GM12878 (cell line): ENCODE measurements around the gene HOXD9. TPM values are rescaled to one million over a fixed set of nuclear protein-coding genes. Genes with fewer than 3 reads are reported as not detected.

Experiments used
- ATAC-seq: fragments of 200-7000 bp; cut with Tn5 transposase; 3 replicates; pipeline ENCODE4 v1.9.1; 2020; ENCODE audit warnings: mild to moderate bottlenecking, moderate library complexity
- BruUV-seq: library from RNA; stranded (reverse); fragments of 400-500 nt; replicated peaks from 2 replicates; lab custom pipeline; 2021; lab: Mats Ljungman, UMichigan
- CTCF ChIA-PET: fragments of 300-600 bp; sonication (Branson Sonifier 250); formaldehyde crosslinking; extraction: SDS; loops from one replicate; lab custom pipeline; 2021; ENCODE audit warnings: inconsistent platforms; lab: Yijun Ruan, JAX
- POLR2A ChIA-PET: fragments of 350-600 bp; formaldehyde crosslinking; extraction: SDS; loops from one replicate; lab custom pipeline; 2021; ENCODE audit warnings: inconsistent platforms; lab: Charles Lee
- RAD21 ChIA-PET: fragments of 300-600 bp; sonication (Branson Sonifier 250); formaldehyde crosslinking; loops from one replicate; lab custom pipeline; 2023; ENCODE audit warnings: antibody characterized with exemption; ENCODE audit not compliant: unreplicated experiment; lab: Charles Lee
- SMC1A ChIA-PET: fragments of 300-600 bp; sonication (Branson Sonifier 250); formaldehyde crosslinking; loops from one replicate; lab custom pipeline; 2023; ENCODE audit not compliant: unreplicated experiment, uncharacterized antibody; lab: Charles Lee
- DNase-seq: peaks from one replicate; pipeline ENCODE4 v3.0.0-alpha.2; 2011; ENCODE audit warnings: low read depth, low spot score
- FAIRE-seq: peaks from 3 replicates; lab custom pipeline; 2011; peaks lifted over from hg19 to GRCh38; lab: Jason Lieb, UNC
- H2AFZ ChIP-seq: 2 replicates; pipeline ENCODE4 v1.6.0; 2011; ENCODE audit warnings: low read depth, low read length, control low read depth; ENCODE audit not compliant: control insufficient read depth
- H3K27ac ChIP-seq: 2 replicates; pipeline ENCODE4 v1.5.1; 2011; ENCODE audit warnings: control low read depth; ENCODE audit not compliant: control insufficient read depth, insufficient read depth
- H3K27me3 ChIP-seq, 2 experiments: replicated peaks in 1 of 2; 2 replicates each; pipeline versions ENCODE4 v1.6.0 to v1.6.1; 2011; ENCODE audit warnings: low read length in 1 of 2; ENCODE audit not compliant: control insufficient read depth in 2 of 2, insufficient read depth in 2 of 2
- H3K36me3 ChIP-seq, 2 experiments: 2 replicates each; pipeline ENCODE4 v1.5.1; 2011; ENCODE audit warnings: low read length in 1 of 2; ENCODE audit not compliant: control insufficient read depth in 2 of 2, insufficient read depth in 2 of 2
- H3K4me1 ChIP-seq: 2 replicates; pipeline ENCODE4 v1.6.1; 2011; ENCODE audit warnings: mild to moderate bottlenecking, low read length, moderate library complexity, mixed read lengths; ENCODE audit not compliant: control insufficient read depth, insufficient read depth
- H3K4me2 ChIP-seq: 2 replicates; pipeline ENCODE4 v1.6.0; 2011; ENCODE audit warnings: control low read depth; ENCODE audit not compliant: control insufficient read depth, insufficient read depth
- H3K4me3 ChIP-seq: fragments of 200-600 bp; sonication (generic); 2 replicates; pipeline ENCODE4 v1.5.1; 2016
- H3K79me2 ChIP-seq: 2 replicates; pipeline ENCODE4 v1.6.0; 2011; ENCODE audit warnings: low read length; ENCODE audit not compliant: control insufficient read depth, insufficient read depth
- H3K9ac ChIP-seq: 2 replicates; pipeline ENCODE4 v1.8.0; 2011; ENCODE audit warnings: low read length, control low read depth, mixed read lengths; ENCODE audit not compliant: control insufficient read depth, insufficient read depth
- H3K9me3 ChIP-seq: replicated peaks from 3 replicates; pipeline ENCODE4 v1.5.1; 2011; ENCODE audit warnings: mild to moderate bottlenecking, low read length; ENCODE audit not compliant: control insufficient read depth, insufficient read depth
- H4K20me1 ChIP-seq: 2 replicates; pipeline ENCODE4 v1.6.0; 2011; ENCODE audit not compliant: control insufficient read depth, insufficient read depth
- CBX5 ChIP-seq: sonication (generic); IDR thresholded peaks from 2 replicates; pipeline ENCODE4 v1.6.1; 2016; ENCODE audit warnings: low read depth, moderate library complexity, mild to moderate bottlenecking, inconsistent platforms
- DPF2 ChIP-seq: fragments of 450-650 bp; IDR thresholded peaks from 2 replicates; pipeline ENCODE4 v1.6.1; 2017; ENCODE audit warnings: mild to moderate bottlenecking
- EGR1 ChIP-seq, 2 experiments: IDR thresholded peaks; 1 replicate in 1 of 2; 2 replicates in 1 of 2; pipeline ENCODE4 v1.6.1; 2011 to 2012; ENCODE audit warnings: low read depth in 2 of 2, low read length in 2 of 2, borderline replicate concordance in 1 of 2, mild to moderate bottlenecking in 1 of 2, moderate library complexity in 1 of 2
- GATAD2B ChIP-seq: fragments of 450-650 bp; conservative IDR thresholded peaks from 2 replicates; pipeline ENCODE4 v1.6.1; 2017; ENCODE audit warnings: low read depth, mild to moderate bottlenecking, moderate library complexity
- LARP7 ChIP-seq: fragments of 450-650 bp; IDR thresholded peaks from 2 replicates; pipeline ENCODE4 v1.6.1; 2017; ENCODE audit warnings: mild to moderate bottlenecking
- NFYB ChIP-seq: IDR thresholded peaks from 2 replicates; pipeline ENCODE4 v1.6.1; 2011; ENCODE audit warnings: low read depth, mild to moderate bottlenecking, low read length, improper control_type of control experiment, moderate library complexity; ENCODE audit not compliant: insufficient read depth
- NR2C2 ChIP-seq: IDR thresholded peaks from 2 replicates; pipeline ENCODE4 v1.6.1; 2011; ENCODE audit warnings: borderline replicate concordance, low read depth; ENCODE audit not compliant: control insufficient read depth, insufficient read length
- RELA ChIP-seq: fragments of 450-650 bp; IDR thresholded peaks from 2 replicates; pipeline ENCODE4 v1.8.0; 2014; ENCODE audit warnings: borderline replicate concordance; ENCODE audit not compliant: partially characterized antibody
- SREBF2 ChIP-seq: IDR thresholded peaks from 2 replicates; pipeline ENCODE4 v1.6.1; 2012; ENCODE audit warnings: mild to moderate bottlenecking, low read length
- WRNIP1 ChIP-seq: IDR thresholded peaks from 2 replicates; pipeline ENCODE4 v1.6.1; 2011; ENCODE audit warnings: low read depth, low read length, improper control_type of control experiment, borderline replicate concordance
- ZNF217 ChIP-seq: fragments of 450-650 bp; IDR thresholded peaks from 2 replicates; pipeline ENCODE4 v1.6.1; 2017; ENCODE audit warnings: antibody characterized with exemption, mild to moderate bottlenecking
- WGBS: methylation state at CpG from one replicate; pipeline ENCODE4 v1.1.6; 2016; ENCODE audit warnings: low lambda C conversion rate; ENCODE audit not compliant: insufficient replicate concordance, insufficient coverage; ENCODE audit errors: missing lambda C conversion rate; 5-methylcytosine and 5-hydroxymethylcytosine counted together
- in situ Hi-C: fragments of 300-500 bp; cut with MboI; formaldehyde crosslinking; loops from 9 replicates; pipeline ENCODE4 v1.14.3; 2018; ENCODE audit warnings: mixed read lengths
- intact Hi-C: fragments of 100-400 bp; cut with micrococcal nuclease; formaldehyde crosslinking; loops from one replicate; pipeline ENCODE4 v1.14.2; 2022; ENCODE audit not compliant: unreplicated experiment
- polyA plus RNA-seq, 11 experiments: library from polyadenylated mRNA; depleted of rRNA in 4 of 11; unstranded in 6 of 11; stranded (reverse) in 5 of 11; fragments of >200 nt; fragmentation: Nextera tagmentation in 4 of 11; fragmentation: Illumina TruSeq in 1 of 11; extraction: Ambion mirVana in 4 of 11; extraction: Trizol in 1 of 11; gene quantifications; 1 replicate in 1 of 11; 2 replicates in 10 of 11; pipeline versions ENCODE4 v1.2.1 to v1.2.3, GENCODE V29; 2011 to 2016; ENCODE audit warnings: inconsistent platforms in 2 of 11, missing spikeins in 2 of 11, low read depth in 1 of 11
- total RNA-seq, 4 experiments: library from RNA; depleted of rRNA in 3 of 4; stranded (reverse); fragments of >200 nt in 3 of 4; fragmentation: Illumina TruSeq in 1 of 4; extraction: Trizol in 1 of 4; gene quantifications; 2 replicates each; pipeline versions ENCODE4 v1.2.1 to v1.2.3, GENCODE V29; 2013 to 2021
- TF ChIP-seq, protein P1 (sequence below): fragments of 450-650 bp; conservative IDR thresholded peaks from 2 replicates; pipeline ENCODE4 v1.6.1; 2017; ENCODE audit warnings: mild to moderate bottlenecking, moderate library complexity

HOXD9 gene
- total and polyA plus RNA-seq, 10 of the 15 experiments (the other 5 are each of a cell fraction or from before 2014, with no cell fraction given) = not detected

DNA sequence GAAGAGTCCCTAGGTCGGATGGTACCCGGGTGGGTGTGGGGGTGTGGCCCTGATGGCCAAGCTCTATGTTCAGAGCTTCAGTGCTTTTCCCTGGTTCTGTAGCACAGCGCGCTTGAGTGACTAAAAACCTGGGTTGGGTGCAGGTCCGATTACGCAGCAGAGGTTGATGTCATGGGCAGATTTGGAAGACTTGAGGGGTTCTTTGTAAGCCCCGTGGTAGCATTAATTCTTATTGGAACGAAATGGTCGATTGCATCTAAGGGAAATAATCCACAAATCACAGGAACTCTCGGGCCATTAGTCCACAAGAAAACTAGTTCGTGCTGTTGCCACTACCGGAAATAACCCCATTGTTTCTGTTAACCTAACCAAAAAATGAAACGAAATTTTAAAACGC lies 16.0 kb downstream of the HOXD9 start:
- Histone ChIP-seq H3K9me3 (no peaks in the 10 kb centered on the region; the same call in 2 of the 3 replicates), H3K9ac (no peak overlapping the region), H3K4me3 (no peak overlapping the region), H3K27me3 (peaks cover 2 to 11% of the 10 kb centered on the region in 2 experiments), H3K4me1 (no peaks in the 10 kb centered on the region), H2AFZ (no peak overlapping the region), H3K4me2 (no peak overlapping the region), H4K20me1 (no peaks in the 10 kb centered on the region), H3K79me2 (no peaks in the 10 kb centered on the region), H3K27ac (no peak overlapping the region), H3K36me3 (no peaks in the 10 kb centered on the region)
- in situ Hi-C loops (loop anchor here (25.0 kb wide), 1 partner anchor 1199 kb away; no protein-coding TSS in a partner anchor), intact Hi-C loops (no loop called here)
- ATAC-seq = no peak
- CTCF ChIA-PET = interaction anchor here (0.7 to 8.6 kb wide), 7 partner anchors 11 to 1010 kb away, joined by 3 to 157 read pairs (median 35); no protein-coding TSS in a partner anchor
- SMC1A ChIA-PET = interaction anchor here (3.3 to 5.3 kb wide), 2 partner anchors 316 to 415 kb away, joined by 47 to 58 read pairs; no protein-coding TSS in a partner anchor
- DNase-seq = no peak
- no peak for FAIRE-seq
- 25% methylated on average over 14 of the region's 14 CpGs for WGBS
- BruUV-seq = no TSS peak
- RAD21 ChIA-PET = interaction anchor here (1.0 to 3.7 kb wide), 3 partner anchors 316 to 498 kb away, joined by 4 to 76 read pairs (median 11); no protein-coding TSS in a partner anchor
- TF ChIP-seq RELA (no peak), DPF2 (no peak), WRNIP1 (no peak), GATAD2B (no peak), ZNF217 (no peak)
- POLR2A ChIA-PET = no interaction called here

DNA sequence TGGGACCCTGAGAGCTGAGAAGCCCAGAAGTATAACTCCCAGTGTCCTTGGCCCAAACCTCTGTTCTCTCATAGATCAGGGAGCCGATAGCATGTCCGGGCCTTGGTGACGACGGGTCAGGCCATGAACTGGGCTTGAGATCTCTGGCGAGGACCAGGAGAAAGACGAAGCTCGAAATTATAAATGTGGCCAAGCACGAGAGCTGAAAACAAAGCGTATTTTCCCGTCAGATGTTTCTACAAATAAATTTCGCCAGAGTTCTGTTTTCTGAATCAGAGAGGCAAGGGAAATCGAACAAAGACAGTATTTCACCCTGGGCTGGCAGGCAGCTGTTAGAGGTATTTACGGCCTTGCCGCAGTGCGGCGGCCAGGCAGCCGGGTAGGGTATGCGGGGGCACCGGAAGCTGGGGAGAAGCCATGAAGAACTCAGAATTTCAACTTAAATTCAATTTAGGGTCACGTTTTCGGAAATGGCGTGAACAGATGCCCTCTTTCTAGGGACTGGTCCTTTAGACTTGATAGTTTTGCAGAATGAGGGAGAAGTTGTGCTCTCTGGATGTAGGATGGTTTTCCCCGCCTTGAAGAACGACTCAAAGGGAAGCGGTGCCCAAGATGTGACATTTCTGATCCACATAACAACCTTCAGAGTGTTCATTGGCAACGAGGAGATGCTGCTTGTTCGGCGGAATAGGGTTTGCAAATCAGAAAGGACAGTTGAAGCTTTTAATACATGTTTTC lies 16.6 kb downstream of the HOXD9 start:
- Histone ChIP-seq H2AFZ (no peak overlapping the region), H3K9me3 (no peaks in the 10 kb centered on the region; the same call in 2 of the 3 replicates), H3K4me2 (no peak overlapping the region), H3K36me3 (no peaks in the 10 kb centered on the region), H4K20me1 (no peaks in the 10 kb centered on the region), H3K79me2 (no peaks in the 10 kb centered on the region), H3K4me1 (no peaks in the 10 kb centered on the region), H3K27me3 (peaks cover 2 to 11% of the 10 kb centered on the region in 2 experiments), H3K9ac (no peak overlapping the region), H3K4me3 (no peak overlapping the region), H3K27ac (no peak overlapping the region)
- BruUV-seq = no TSS peak
- ChIA-PET RAD21 (interaction anchor here (0.8 to 3.7 kb wide), 7 partner anchors 13 to 498 kb away, joined by 3 to 76 read pairs (median 4); no protein-coding TSS in a partner anchor), SMC1A (interaction anchor here (1.1 to 5.3 kb wide), 7 partner anchors 11 to 1009 kb away, joined by 3 to 58 read pairs (median 12); no protein-coding TSS in a partner anchor), POLR2A (no interaction called here), CTCF (interaction anchor here (0.7 to 8.6 kb wide), 17 partner anchors 12 to 1010 kb away, joined by 3 to 157 read pairs (median 10); no protein-coding TSS in a partner anchor)
- ATAC-seq (no peak), FAIRE-seq (no peak), DNase-seq (no peak)
- in situ Hi-C loops (loop anchor here (25.0 kb wide), 1 partner anchor 1198 kb away; no protein-coding TSS in a partner anchor), intact Hi-C loops (no loop called here)
- 42% methylated on average over 28 of the region's 28 CpGs for WGBS
- no peak for TF ChIP-seq EGR1 (IDR thresholded peaks at IDR 0.05; ENCODE audit: borderline replicate concordance in 1 of 2, low read depth in 2 of 2, low read length in 2 of 2)
- TF ChIP-seq NFYB = no peak
- no peak for TF ChIP-seq LARP7
- no peak for TF ChIP-seq SREBF2
- TF ChIP-seq, protein P1, sequence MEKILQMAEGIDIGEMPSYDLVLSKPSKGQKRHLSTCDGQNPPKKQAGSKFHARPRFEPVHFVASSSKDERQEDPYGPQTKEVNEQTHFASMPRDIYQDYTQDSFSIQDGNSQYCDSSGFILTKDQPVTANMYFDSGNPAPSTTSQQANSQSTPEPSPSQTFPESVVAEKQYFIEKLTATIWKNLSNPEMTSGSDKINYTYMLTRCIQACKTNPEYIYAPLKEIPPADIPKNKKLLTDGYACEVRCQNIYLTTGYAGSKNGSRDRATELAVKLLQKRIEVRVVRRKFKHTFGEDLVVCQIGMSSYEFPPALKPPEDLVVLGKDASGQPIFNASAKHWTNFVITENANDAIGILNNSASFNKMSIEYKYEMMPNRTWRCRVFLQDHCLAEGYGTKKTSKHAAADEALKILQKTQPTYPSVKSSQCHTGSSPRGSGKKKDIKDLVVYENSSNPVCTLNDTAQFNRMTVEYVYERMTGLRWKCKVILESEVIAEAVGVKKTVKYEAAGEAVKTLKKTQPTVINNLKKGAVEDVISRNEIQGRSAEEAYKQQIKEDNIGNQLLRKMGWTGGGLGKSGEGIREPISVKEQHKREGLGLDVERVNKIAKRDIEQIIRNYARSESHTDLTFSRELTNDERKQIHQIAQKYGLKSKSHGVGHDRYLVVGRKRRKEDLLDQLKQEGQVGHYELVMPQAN = no peak
- TF ChIP-seq CBX5 = no peak
- TF ChIP-seq NR2C2 = no peak
